ENCODE results near the gene LAMB1.

LAMB1 gene

GRCh38 chr7:107989618-107990373 is 13.2 kb downstream of the LAMB1 start:
- Histone ChIP-seq H3K4me3 (ENCODE audit: low read length) (no peak overlapping the region), H3K27ac (ENCODE audit: low read length) (no peak overlapping the region), H3K4me1 (ENCODE audit: low read length) (no peaks in the 10 kb centered on the region), H3K9ac (ENCODE audit: low read length) (no peak overlapping the region), H3K9me3 (ENCODE audit: insufficient read depth, low read length) (no peaks in the 10 kb centered on the region), H4K20me1 (ENCODE audit: insufficient read depth, low read length) (no peaks in the 10 kb centered on the region), H2AFZ (ENCODE audit: low read depth, low read length) (no peak overlapping the region), H3K79me2 (ENCODE audit: low read length) (no peaks in the 10 kb centered on the region), H3K36me3 (replicated peaks; ENCODE audit: low read depth, low read length) (no peaks in the 10 kb centered on the region), H3K4me2 (ENCODE audit: low read length) (no peak overlapping the region), H3K27me3 (ENCODE audit: low read depth, low read length) (no peaks in the 10 kb centered on the region)
- no peak for TF ChIP-seq EZH2phosphoT487 (IDR thresholded peaks at IDR 0.05; ENCODE audit: low read depth)
- TF ChIP-seq CTCF (IDR thresholded peaks at IDR 0.05; ENCODE audit: low read depth, low read length): no peak

DNA sequence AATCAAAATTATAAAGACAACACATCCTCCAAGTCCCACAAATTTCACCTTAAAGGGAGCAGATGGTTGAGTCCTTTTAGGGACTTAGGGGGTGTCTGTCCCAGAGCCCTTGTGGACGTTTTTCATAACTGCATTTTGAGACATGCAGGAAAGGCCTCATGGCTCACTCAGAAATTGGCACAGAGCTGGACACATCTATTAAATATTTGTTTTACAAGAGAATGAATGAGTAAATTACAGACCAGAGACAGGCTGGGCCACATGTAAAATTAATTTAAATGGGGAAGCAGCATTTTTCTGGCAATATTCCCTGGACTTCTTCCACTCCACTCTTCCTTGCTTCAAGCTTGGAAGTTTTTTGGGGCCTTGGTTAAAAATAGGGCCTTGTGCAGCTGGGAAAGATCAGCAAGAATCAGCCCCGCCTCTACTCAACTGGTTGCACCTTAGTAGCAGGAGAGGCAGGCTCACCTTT is 20.0 kb downstream of the LAMB1 start:
- Histone ChIP-seq H3K36me3 (replicated peaks; ENCODE audit: low read depth, low read length) (no peaks in the 10 kb centered on the region), H3K27me3 (ENCODE audit: low read depth, low read length) (no peaks in the 10 kb centered on the region), H3K27ac (ENCODE audit: low read length) (no peak overlapping the region), H3K4me1 (ENCODE audit: low read length) (no peaks in the 10 kb centered on the region), H3K4me3 (ENCODE audit: low read length) (no peak overlapping the region), H3K9me3 (ENCODE audit: insufficient read depth, low read length) (no peaks in the 10 kb centered on the region), H2AFZ (ENCODE audit: low read depth, low read length) (no peak overlapping the region), H3K4me2 (ENCODE audit: low read length) (no peak overlapping the region), H3K79me2 (ENCODE audit: low read length) (no peaks in the 10 kb centered on the region), H4K20me1 (ENCODE audit: insufficient read depth, low read length) (no peaks in the 10 kb centered on the region), H3K9ac (ENCODE audit: low read length) (no peak overlapping the region)
- TF ChIP-seq CTCF (IDR thresholded peaks at IDR 0.05; ENCODE audit: low read depth, low read length) (no peak), EZH2phosphoT487 (IDR thresholded peaks at IDR 0.05; ENCODE audit: low read depth) (no peak)

GRCh38 chr7:107982042-107982840 is 20.7 kb downstream of the LAMB1 start:
- no peak overlapping the region for H3K4me2 ChIP-seq (ENCODE audit: low read length)
- no peak overlapping the region for H2AFZ ChIP-seq (ENCODE audit: low read depth, low read length)
- H3K4me3 ChIP-seq (ENCODE audit: low read length): no peak overlapping the region
- TF ChIP-seq CTCF (IDR thresholded peaks at IDR 0.05; ENCODE audit: low read depth, low read length) (no peak), EZH2phosphoT487 (IDR thresholded peaks at IDR 0.05; ENCODE audit: low read depth) (no peak)
- no peak overlapping the region for H3K27ac ChIP-seq (ENCODE audit: low read length)
- no peaks in the 10 kb centered on the region for H4K20me1 ChIP-seq (ENCODE audit: insufficient read depth, low read length)
- no peaks in the 10 kb centered on the region for H3K4me1 ChIP-seq (ENCODE audit: low read length)
- H3K79me2 ChIP-seq (ENCODE audit: low read length): no peaks in the 10 kb centered on the region
- H3K27me3 ChIP-seq (ENCODE audit: low read depth, low read length): no peaks in the 10 kb centered on the region
- H3K36me3 ChIP-seq (replicated peaks; ENCODE audit: low read depth, low read length): no peaks in the 10 kb centered on the region
- H3K9me3 ChIP-seq (ENCODE audit: insufficient read depth, low read length): no peaks in the 10 kb centered on the region
- H3K9ac ChIP-seq (ENCODE audit: low read length): no peak overlapping the region

- Histone ChIP-seq H3K9me3 (ENCODE audit: insufficient read depth, low read length) (no peaks in the 10 kb centered on the region), H3K27ac (ENCODE audit: low read length) (no peak overlapping the region)
These were observed 21.5 kb downstream of the LAMB1 start for GRCh38 chr7:107981466-107981865.

More at GRCh38 chr7:107981466-107981865, 21.5 kb downstream of the LAMB1 start:
- TF ChIP-seq CTCF (IDR thresholded peaks at IDR 0.05; ENCODE audit: low read depth, low read length): no peak
- TF ChIP-seq EZH2phosphoT487 (IDR thresholded peaks at IDR 0.05; ENCODE audit: low read depth): no peak
- H3K4me3 ChIP-seq (ENCODE audit: low read length): no peak overlapping the region
- H2AFZ ChIP-seq (ENCODE audit: low read depth, low read length): no peak overlapping the region
- H4K20me1 ChIP-seq (ENCODE audit: insufficient read depth, low read length): no peaks in the 10 kb centered on the region
- no peaks in the 10 kb centered on the region for H3K4me1 ChIP-seq (ENCODE audit: low read length)
- H3K79me2 ChIP-seq (ENCODE audit: low read length): no peaks in the 10 kb centered on the region
- no peaks in the 10 kb centered on the region for H3K36me3 ChIP-seq (replicated peaks; ENCODE audit: low read depth, low read length)
- H3K27me3 ChIP-seq (ENCODE audit: low read depth, low read length): no peaks in the 10 kb centered on the region
- H3K4me2 ChIP-seq (ENCODE audit: low read length): no peak overlapping the region
- no peak overlapping the region for H3K9ac ChIP-seq (ENCODE audit: low read length)

All from OCI-LY3 (cell line).